T-helper 22 cell (primary cell): Measurements from ENCODE around the gene PCGF3.
"Not testable (repeated sequence)": the region's sequence is repeated elsewhere in the genome, so short reads cannot be mapped to it uniquely, and the experiment has no call there.

Source experiments
- DNase-seq: peaks from one replicate; pipeline ENCODE4 v3.0.0-alpha.2; 2020; ENCODE audit warnings: low read depth

Gene PCGF3

DNA sequence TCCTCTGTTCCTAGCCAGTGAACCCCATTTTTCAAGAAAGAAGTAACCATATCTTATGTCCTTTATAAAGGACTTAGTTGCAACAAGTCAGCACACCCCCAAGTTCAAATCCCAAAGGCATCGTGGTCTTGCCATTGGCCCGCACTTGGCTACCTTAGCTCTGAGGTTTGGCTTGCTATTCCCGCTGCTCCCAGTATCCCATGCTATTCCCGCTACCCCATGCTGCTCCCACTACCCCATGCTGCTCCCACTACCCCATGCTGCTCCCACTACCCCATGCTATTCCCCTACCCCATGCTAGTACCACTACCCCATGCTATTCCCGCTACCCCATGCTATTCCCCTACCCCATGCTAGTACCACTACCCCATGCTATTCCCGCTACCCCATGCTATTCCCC is 37.4 kb upstream of the PCGF3 start:
- not testable (repeated sequence) for DNase-seq

GRCh38 chr4:669806-670559 is 35.6 kb upstream of the PCGF3 start:
- not testable (repeated sequence) for DNase-seq

DNA sequence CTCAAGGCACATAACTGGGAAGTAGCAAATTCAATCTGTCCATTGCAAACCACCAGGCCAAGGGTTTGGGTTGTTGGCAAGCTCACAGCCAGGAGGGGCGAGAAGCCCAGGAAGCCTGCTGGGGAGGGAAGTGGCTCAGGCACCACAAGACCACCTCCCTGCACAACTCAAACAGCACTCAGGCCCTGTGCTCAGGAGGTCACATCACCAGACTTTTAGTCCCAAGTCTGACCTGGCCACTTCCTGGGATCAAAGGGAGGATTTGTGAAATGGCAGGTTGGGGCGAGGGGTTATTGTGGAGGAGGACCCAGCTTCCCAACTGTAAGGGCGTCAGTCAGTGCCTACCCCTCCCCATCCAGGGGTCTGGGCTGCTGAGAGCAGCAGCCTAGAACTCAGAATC is 33.9 kb upstream of the PCGF3 start:
- no peak for DNase-seq

GRCh38 chr4:673349-674091 is 32.1 kb upstream of the PCGF3 start:
- no peak for DNase-seq

DNA sequence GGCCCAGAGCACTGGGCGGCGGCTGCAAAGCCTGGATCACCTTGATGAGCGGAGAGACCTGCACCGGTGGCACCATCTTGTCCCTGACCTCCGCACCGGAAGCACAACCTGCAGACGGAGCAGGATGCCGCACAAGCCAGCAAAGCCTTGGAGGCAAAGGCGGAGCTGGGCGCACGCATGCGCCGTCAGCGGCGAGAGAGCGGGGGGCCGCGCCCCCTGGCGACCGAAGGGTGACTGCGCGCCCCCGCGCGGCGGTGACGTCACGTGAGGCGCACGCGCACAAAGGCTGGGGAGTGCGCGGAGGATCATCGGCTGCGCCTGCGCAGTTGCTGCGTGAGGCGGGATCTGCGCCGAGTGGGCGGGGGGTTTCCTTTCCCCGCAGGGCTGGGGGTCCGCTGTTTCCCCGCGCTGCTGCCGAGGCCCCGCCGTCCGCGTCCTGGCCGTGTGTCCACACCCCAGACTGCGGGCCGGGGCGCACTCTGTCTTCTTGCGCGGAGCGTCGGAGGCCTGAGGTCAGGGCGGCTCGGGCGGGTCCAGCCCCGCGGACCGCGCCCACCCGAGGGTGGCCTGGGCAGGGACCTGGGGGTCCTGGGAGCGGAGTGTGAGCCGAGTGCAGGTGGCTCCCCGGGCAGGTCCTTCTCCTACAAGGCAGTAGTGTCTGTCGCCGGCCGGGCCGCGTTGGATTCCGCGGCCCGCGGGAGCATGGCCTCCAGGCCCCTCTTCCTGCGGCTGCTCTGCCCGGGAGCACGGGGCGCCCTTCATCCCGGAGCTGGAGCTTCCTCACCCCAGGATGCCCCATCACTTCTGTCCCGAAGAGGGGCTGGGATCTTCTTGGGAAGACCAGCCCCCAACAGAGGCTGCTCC is 31.2 kb upstream of the PCGF3 start, which contains the start of the genes ATP5ME and MYL5:
Gene ATP5ME (minus strand): TSS at position 105 of the 864 bp plus-strand sequence. CDS start 29 bp downstream, at position 76.
Gene MYL5 (plus strand): TSS at position 371 of the 864 bp plus-strand sequence. CDS start 3,485 bp downstream, outside the sequence.
- peak; percentile 96 for DNase-seq

DNA sequence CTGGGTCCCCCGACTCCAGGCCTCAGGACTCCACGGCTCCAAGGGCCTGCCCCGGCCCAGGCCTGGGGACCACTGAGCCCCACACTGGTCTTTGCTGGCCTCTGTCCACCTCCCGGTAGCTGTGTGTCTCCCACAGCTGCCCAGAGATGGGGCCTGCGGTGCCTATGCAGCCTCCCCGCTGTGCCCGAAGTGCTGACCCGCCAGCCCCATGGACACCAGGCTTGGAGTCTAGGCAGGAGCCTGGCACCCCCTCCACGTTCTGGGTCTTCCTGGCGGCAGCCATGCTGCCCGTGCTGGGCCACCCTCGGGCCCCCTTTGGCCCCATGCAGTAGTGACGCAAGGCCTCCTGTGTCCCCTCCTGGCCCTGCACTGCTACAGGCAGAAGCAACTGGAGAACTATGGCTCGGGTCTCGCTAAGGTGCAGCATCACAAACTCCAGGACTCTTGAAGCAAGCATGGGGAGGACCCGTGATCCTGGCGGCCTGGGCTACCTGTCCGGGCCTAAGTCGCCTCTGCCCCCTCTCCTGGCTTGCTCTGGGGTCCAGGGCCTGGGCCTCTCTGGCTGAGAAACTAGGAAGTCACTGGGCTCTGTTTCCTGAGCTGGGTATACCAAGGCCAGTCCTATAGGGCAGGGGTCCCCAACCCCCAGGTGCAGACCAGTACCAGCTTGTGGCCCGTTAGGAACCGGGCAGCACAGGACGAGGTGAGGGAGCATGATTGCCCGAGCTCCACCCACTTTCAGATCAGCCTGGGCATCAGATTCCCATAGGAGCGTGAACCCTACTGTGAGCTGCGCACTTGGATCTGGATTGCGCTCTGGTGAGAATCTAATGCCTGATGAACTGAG is 30.4 kb upstream of the PCGF3 start:
- DNase-seq, result no peak

GRCh38 chr4:675980-676870 is 29.4 kb upstream of the PCGF3 start:
- DNase-seq, result no peak

- no peak for DNase-seq
Measured at GRCh38 chr4:676871-677235, 28.8 kb upstream of the PCGF3 start.

GRCh38 chr4:677431-678293 is 28.0 kb upstream of the PCGF3 start:
- no peak for DNase-seq

- no peak for DNase-seq
Measured at GRCh38 chr4:678331-679103, 27.1 kb upstream of the PCGF3 start.

DNA sequence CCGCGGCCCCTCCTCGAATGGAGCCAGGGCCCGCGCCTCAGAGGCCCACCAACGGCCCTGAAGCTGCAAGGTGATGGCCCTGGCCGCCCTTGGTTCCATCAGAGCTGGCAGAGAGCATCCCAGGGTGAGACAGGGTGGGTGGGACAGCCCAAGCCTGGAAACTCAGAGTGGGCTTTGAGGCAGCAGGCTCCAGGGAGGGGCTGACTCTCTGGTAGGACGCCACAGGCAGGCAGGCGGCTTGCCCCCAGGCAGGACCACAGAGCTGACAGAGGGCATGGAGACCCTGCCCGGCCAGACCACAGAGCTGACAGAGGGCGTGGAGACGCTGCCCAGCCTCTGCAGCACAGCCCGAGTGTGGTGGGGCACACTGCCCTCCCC is 26.5 kb upstream of the PCGF3 start:
- DNase-seq, result no peak

- DNase-seq, result no peak
Measured at GRCh38 chr4:679629-680028, 26.0 kb upstream of the PCGF3 start.

DNA sequence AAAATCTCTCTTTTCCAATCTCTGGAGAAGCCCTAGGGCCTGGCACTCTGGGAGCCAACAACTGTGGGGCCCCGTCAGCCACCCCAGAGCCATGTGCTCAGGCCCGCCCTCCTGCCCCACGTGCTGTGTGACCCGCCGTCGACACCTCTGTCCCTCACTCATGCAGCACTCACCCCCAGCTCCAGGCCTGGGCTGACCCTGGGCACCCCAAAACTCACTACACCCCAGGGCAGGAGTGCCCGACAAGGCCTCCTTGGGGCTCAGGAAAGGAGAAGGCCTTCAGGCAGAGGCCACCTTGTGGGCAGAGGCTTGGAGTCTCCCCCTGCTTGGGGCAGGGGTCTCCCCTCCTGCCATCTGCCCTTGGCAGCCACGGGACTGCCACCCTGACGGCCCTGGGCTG is 25.5 kb upstream of the PCGF3 start:
- no peak for DNase-seq

DNA sequence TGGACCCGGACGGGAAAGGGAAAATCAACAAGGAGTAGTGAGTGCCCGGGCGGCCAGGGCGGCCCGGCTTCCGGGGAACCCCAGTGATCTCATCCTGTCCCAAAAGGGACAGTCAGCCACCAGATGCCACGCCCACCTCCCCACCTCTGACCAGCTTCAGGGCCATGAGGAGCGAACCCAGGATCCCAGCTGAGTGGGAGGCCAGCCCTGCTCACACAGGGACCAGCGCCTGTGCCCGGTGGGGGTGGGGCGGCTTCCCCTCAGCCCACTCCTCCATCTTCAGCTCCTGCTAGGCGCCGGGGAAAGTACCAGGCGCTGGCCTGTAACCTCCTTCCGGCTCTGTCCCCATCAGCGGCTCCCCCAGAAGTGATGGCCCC is 25.1 kb upstream of the PCGF3 start:
- no peak for DNase-seq

DNA sequence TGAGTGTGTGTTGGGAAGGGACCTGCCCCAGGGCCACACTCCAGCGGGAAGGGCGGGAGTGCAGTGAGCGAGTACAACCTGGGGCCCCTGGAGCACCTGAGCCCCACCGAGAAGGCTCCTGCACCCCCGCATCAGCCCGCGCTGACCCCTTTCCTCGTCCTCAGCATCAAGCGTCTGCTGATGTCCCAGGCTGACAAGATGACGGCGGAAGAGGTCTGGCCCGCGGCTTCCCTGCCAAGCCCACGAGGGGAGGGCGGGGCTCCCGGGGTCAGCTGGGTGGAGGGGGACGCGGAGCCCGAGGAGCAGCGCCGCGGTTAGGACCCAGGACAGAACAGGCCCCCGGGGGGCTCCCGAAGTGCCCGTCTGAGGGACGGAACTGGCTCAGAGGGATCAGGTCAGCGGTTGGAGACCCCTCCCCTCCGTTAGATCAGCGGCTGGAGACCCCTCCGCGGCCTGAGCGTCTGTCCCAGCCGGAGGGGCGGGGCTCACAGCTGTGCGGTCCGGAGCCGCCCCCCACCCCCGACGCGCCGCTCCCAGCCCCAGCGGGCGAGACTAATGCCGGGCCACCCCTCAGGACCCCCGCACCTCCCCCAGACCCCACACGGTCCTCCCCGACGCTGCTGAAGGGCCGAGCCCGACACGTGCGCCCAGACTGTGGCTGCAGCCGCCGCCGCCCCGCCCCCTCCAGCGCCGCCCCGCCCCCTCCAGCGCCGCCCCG is 24.5 kb upstream of the PCGF3 start:
- DNase-seq, result no peak

GRCh38 chr4:681736-682451 is 23.7 kb upstream of the PCGF3 start:
- no peak for DNase-seq

- no peak for DNase-seq
Measured at GRCh38 chr4:682490-683172, 23.0 kb upstream of the PCGF3 start.
